Gastroesophageal sphincter (tissue), 3 donors: ENCODE measurements around the gene CERS4.

ENCODE experiments used
- CTCF ChIP-seq, 4 experiments: fragments of 200-600 bp in 2 of 4; fragments of 450-650 bp in 2 of 4; sonication (generic) in 1 of 4; IDR thresholded peaks; one replicate each; pipeline ENCODE4 v1.5.1; 2017 to 2019; ENCODE audit warnings: antibody characterized with exemption in 4 of 4, mild to moderate bottlenecking in 2 of 4, moderate library complexity in 2 of 4
- POLR2A ChIP-seq, 2 donors: fragments of 450-650 bp; IDR thresholded peaks; one replicate each; pipeline ENCODE4 v1.6.1; 2017; ENCODE audit warnings: antibody characterized with exemption in 2 of 2, mild to moderate bottlenecking in 2 of 2, moderate library complexity in 1 of 2
- POLR2AphosphoS5 ChIP-seq: sonication (generic); formaldehyde crosslinking; IDR thresholded peaks from one replicate; pipeline ENCODE4 v1.6.1; 2017; ENCODE audit warnings: antibody characterized with exemption

- TF ChIP-seq CTCF (IDR thresholded peaks at IDR 0.05) (no peak), POLR2AphosphoS5 (no peak), POLR2A (IDR thresholded peaks at IDR 0.05) (no peak)
Observed at GRCh38 chr19:8215783-8216182, 6.6 kb downstream of the CERS4 start.
